ENCODE results near the gene MRPS7.
"Not testable (repeated sequence)": the region's sequence is repeated elsewhere in the genome, so short reads cannot be mapped to it uniquely, and the experiment has no call there.

Gene MRPS7

GRCh38 chr17:75287221-75287620 is 25.5 kb downstream of the MRPS7 start:
- no peak for TF ChIP-seq CTCF (IDR thresholded peaks at IDR 0.05; ENCODE audit: low read depth, low read length, missing control alignments)
- DNase-seq (ENCODE audit: low read depth): no peak
- peak overlapping the region; percentile 85 for H3K4me3 ChIP-seq (ENCODE audit: low read depth, low read length)

- DNase-seq (ENCODE audit: low read depth): no peak
- no peak for TF ChIP-seq CTCF (IDR thresholded peaks at IDR 0.05; ENCODE audit: low read depth, low read length, missing control alignments)
- peak overlapping the region; percentile 85 for H3K4me3 ChIP-seq (ENCODE audit: low read depth, low read length)
Observed at GRCh38 chr17:75288359-75288758, 26.7 kb downstream of the MRPS7 start.

GRCh38 chr17:75288770-75289114 is 27.1 kb downstream of the MRPS7 start:
- no peak for TF ChIP-seq CTCF (IDR thresholded peaks at IDR 0.05; ENCODE audit: low read depth, low read length, missing control alignments)
- DNase-seq (ENCODE audit: low read depth): no peak
- H3K4me3 ChIP-seq (ENCODE audit: low read depth, low read length): peak overlapping the region; percentile 85

GRCh38 chr17:75289115-75289831 is 27.6 kb downstream of the MRPS7 start, which contains the start of gene SLC25A19:
SLC25A19 (minus strand) TSS chr17:75289433; CDS start chr17:75286764, 2,669 bp downstream.
- DNase-seq (ENCODE audit: low read depth): peak; percentile 98
- TF ChIP-seq CTCF (IDR thresholded peaks at IDR 0.05; ENCODE audit: low read depth, low read length, missing control alignments): peak; percentile 57
- peak within 1 kb of the TSS; percentile 85 for H3K4me3 ChIP-seq (ENCODE audit: low read depth, low read length)

GRCh38 chr17:75289832-75290337 is 28.2 kb downstream of the MRPS7 start:
- peak; percentile 75 for DNase-seq (ENCODE audit: low read depth)
- peak; percentile 49 for TF ChIP-seq CTCF (IDR thresholded peaks at IDR 0.05; ENCODE audit: low read depth, low read length, missing control alignments)
- peak overlapping the region; percentile 85 for H3K4me3 ChIP-seq (ENCODE audit: low read depth, low read length)

GRCh38 chr17:75292810-75293448 is 31.2 kb downstream of the MRPS7 start:
- not testable (repeated sequence) for H3K4me3 ChIP-seq (ENCODE audit: low read depth, low read length); DNase-seq (ENCODE audit: low read depth)

- peak; percentile 96 for DNase-seq (ENCODE audit: low read depth)
- no peak for TF ChIP-seq CTCF (IDR thresholded peaks at IDR 0.05; ENCODE audit: low read depth, low read length, missing control alignments)
- peak overlapping the region; percentile 30 for H3K4me3 ChIP-seq (ENCODE audit: low read depth, low read length)
Observed at GRCh38 chr17:75295201-75296158, 33.8 kb downstream of the MRPS7 start.
